ENCODE measurements around the gene POLG2. TPM values are rescaled to one million over a fixed set of nuclear protein-coding genes. Genes with fewer than 3 reads are reported as not detected.

Gene POLG2
- polyA plus RNA-seq, 1 experiment, result 9.2 TPM

- ChIA-PET POLR2A (no interaction called here), CTCF (interaction anchor here (0.9 kb wide), 1 partner anchor 112 kb away, joined by 3 read pairs; no protein-coding TSS in a partner anchor)
- no peaks in the 10 kb centered on the region for H3K9me3 ChIP-seq (ENCODE audit: control insufficient read depth, insufficient read depth, low read length)
- H3K4me3 ChIP-seq (ENCODE audit: low read depth, low read length), result no peak overlapping the region
- H3K27me3 ChIP-seq (ENCODE audit: control insufficient read depth, insufficient read depth, low read length), result no peaks in the 10 kb centered on the region
- no peak for TF ChIP-seq CTCF (IDR thresholded peaks at IDR 0.05; ENCODE audit: low read depth, low read length)
- DNase-seq (ENCODE audit: low read depth, low spot score), result no peak
- H3K27ac ChIP-seq (ENCODE audit: low read depth, low read length), result no peak overlapping the region
These were observed 40.6 kb upstream of the POLG2 start for GRCh38 chr17:64537488-64537887.

GRCh38 chr17:64536913-64537312 is 40.1 kb upstream of the POLG2 start:
- Histone ChIP-seq H3K27me3 (ENCODE audit: control insufficient read depth, insufficient read depth, low read length) (no peaks in the 10 kb centered on the region), H3K9me3 (ENCODE audit: control insufficient read depth, insufficient read depth, low read length) (no peaks in the 10 kb centered on the region), H3K4me3 (ENCODE audit: low read depth, low read length) (no peak overlapping the region), H3K27ac (ENCODE audit: low read depth, low read length) (no peak overlapping the region)
- ChIA-PET CTCF (no interaction called here), POLR2A (no interaction called here)
- no peak for DNase-seq (ENCODE audit: low read depth, low spot score)
- no peak for TF ChIP-seq CTCF (IDR thresholded peaks at IDR 0.05; ENCODE audit: low read depth, low read length)

GRCh38 chr17:64535357-64535756 is 38.5 kb upstream of the POLG2 start:
- Histone ChIP-seq H3K27me3 (ENCODE audit: control insufficient read depth, insufficient read depth, low read length) (no peaks in the 10 kb centered on the region), H3K9me3 (ENCODE audit: control insufficient read depth, insufficient read depth, low read length) (no peaks in the 10 kb centered on the region), H3K27ac (ENCODE audit: low read depth, low read length) (no peak overlapping the region), H3K4me3 (ENCODE audit: low read depth, low read length) (no peak overlapping the region)
- no peak for DNase-seq (ENCODE audit: low read depth, low spot score)
- ChIA-PET CTCF (no interaction called here), POLR2A (interaction anchor here (0.7 kb wide), 1 partner anchor 29 kb away, joined by 3 read pairs; the partner anchor contains the start of gene CEP95)
- no peak for TF ChIP-seq CTCF (IDR thresholded peaks at IDR 0.05; ENCODE audit: low read depth, low read length)

GRCh38 chr17:64534187-64534586 is 37.3 kb upstream of the POLG2 start:
- peak overlapping the region; percentile 31 for H3K27ac ChIP-seq (ENCODE audit: low read depth, low read length)
- H3K9me3 ChIP-seq (ENCODE audit: control insufficient read depth, insufficient read depth, low read length), result no peaks in the 10 kb centered on the region
- 0 out of 2 replicates have a peak, but pooled peaks have one; percentile 4 for TF ChIP-seq CTCF (IDR thresholded peaks at IDR 0.05; ENCODE audit: low read depth, low read length)
- no peaks in the 10 kb centered on the region for H3K27me3 ChIP-seq (ENCODE audit: control insufficient read depth, insufficient read depth, low read length)
- CTCF ChIA-PET, result no interaction called here
- POLR2A ChIA-PET, result interaction anchor here (1.9 kb wide), 1 partner anchor 28 kb away, joined by 7 read pairs; the partner anchor contains the start of genes CEP95 and DDX5
- DNase-seq (ENCODE audit: low read depth, low spot score), result no peak
- H3K4me3 ChIP-seq (ENCODE audit: low read depth, low read length), result no peak overlapping the region

- Histone ChIP-seq H3K4me3 (ENCODE audit: low read depth, low read length) (no peak overlapping the region), H3K9me3 (ENCODE audit: control insufficient read depth, insufficient read depth, low read length) (no peaks in the 10 kb centered on the region), H3K27me3 (ENCODE audit: control insufficient read depth, insufficient read depth, low read length) (no peaks in the 10 kb centered on the region), H3K27ac (ENCODE audit: low read depth, low read length) (peak overlapping the region; percentile 40)
- ChIA-PET POLR2A (interaction anchor here (1.9 kb wide), 1 partner anchor 28 kb away, joined by 7 read pairs; the partner anchor contains the start of genes CEP95 and DDX5), CTCF (no interaction called here)
- no peak for TF ChIP-seq CTCF (IDR thresholded peaks at IDR 0.05; ENCODE audit: low read depth, low read length)
- no peak for DNase-seq (ENCODE audit: low read depth, low spot score)
These were observed 36.9 kb upstream of the POLG2 start for GRCh38 chr17:64533784-64534183.
